ENCODE data around the gene ACTR10. TPM values are rescaled to one million over a fixed set of nuclear protein-coding genes. Genes with fewer than 3 reads are reported as not detected.

Gene ACTR10
- total and polyA plus RNA-seq, 9 of the 15 experiments (the other 6 are each of a cell fraction or from before 2014, with no cell fraction given) = 22.0 to 66.1 (median 34.1) TPM

GRCh38 chr14:58196198-58196597, 3.8 kb upstream of the ACTR10 start:
- no peak overlapping the region for H3K4me3 ChIP-seq
- H3K9ac ChIP-seq (ENCODE audit: insufficient read depth in 1 of 2, low read depth in 2 of 2, low read length in 2 of 2) = 0 out of 4 replicates have a peak overlapping the region, but pooled peaks of 1 of the 2 experiments have one; percentile 2
- no peak overlapping the region for H3K4me2 ChIP-seq (ENCODE audit: insufficient read depth, low read length)
- FAIRE-seq (no peak), ATAC-seq (no peak), DNase-seq (ENCODE audit: extremely low read depth in 1 of 4, low spot score in 3 of 4) (peak in 1 of 4 experiments; percentile 61)
- ChIA-PET CTCF (ENCODE audit: low intra/inter-chr PET ratio) (no interaction called here), POLR2A (interaction anchor here (0.6 kb wide), 1 partner anchor 21 kb away, joined by 3 read pairs; no protein-coding TSS in a partner anchor)
- H3K4me1 ChIP-seq (replicated peaks in 1 of 2; ENCODE audit: control insufficient read depth in 2 of 2, insufficient read depth in 2 of 2, low read length in 2 of 2) = peaks cover 0 to 20% of the 10 kb centered on the region in 2 experiments; a peak in 2 of 5 replicates
- no peak overlapping the region for H3K27ac ChIP-seq (ENCODE audit: extremely low read depth, low read depth, low read length)
- no TSS peak for BruUV-seq (replicated peaks)
- intact Hi-C loops (cut with micrococcal nuclease) = no loop called here
- peak overlapping the region; percentile 53 for H2AFZ ChIP-seq (ENCODE audit: low read depth, low read length)
- H4K20me1 ChIP-seq (replicated peaks; ENCODE audit: control insufficient read depth, insufficient read depth, low read length) = no peaks in the 10 kb centered on the region
- no peaks in the 10 kb centered on the region for H3K9me1 ChIP-seq (ENCODE audit: control insufficient read depth, insufficient read depth, low read length)
- in situ Hi-C loops (cut with MboI) = no loop called here
- WGBS (ENCODE audit: insufficient coverage, low coverage, missing lambda C conversion rate) = 17% methylated on average over 1 of the region's 1 CpG
- H3K27me3 ChIP-seq (ENCODE audit: control insufficient read depth in 2 of 2, insufficient read depth in 2 of 2, low read length in 2 of 2) = no peaks in the 10 kb centered on the region
- no peaks in the 10 kb centered on the region for H3K36me3 ChIP-seq (ENCODE audit: control insufficient read depth, insufficient read depth, low read length)
- peaks cover 12% of the 10 kb centered on the region for H3K79me2 ChIP-seq (ENCODE audit: control insufficient read depth, insufficient read depth, low read length)
- TF ChIP-seq NR4A1 (CRISPR knock-in tag; IDR thresholded peaks at IDR 0.05) = no peak
- TF ChIP-seq NR4A1 (tag; IDR thresholded peaks at IDR 0.05) = no peak
- peak; percentile 75 for TF ChIP-seq RFX1 (IDR thresholded peaks at IDR 0.05)
- TF ChIP-seq STAT5A (IDR thresholded peaks at IDR 0.05; ENCODE audit: borderline replicate concordance, low read length) = peak; percentile 79
- no peak for TF ChIP-seq ZBTB40 (IDR thresholded peaks at IDR 0.05)
- no peak for TF ChIP-seq ZBTB40 (CRISPR knock-in tag; IDR thresholded peaks at IDR 0.05)
- no peak for TF ChIP-seq ZNF217 (CRISPR knock-in tag; IDR thresholded peaks at IDR 0.05)
- peak; percentile 51; the same call in 1 of the 2 replicates for TF ChIP-seq FOXJ2 (tag; IDR thresholded peaks at IDR 0.05)
- peak; percentile 42 for TF ChIP-seq VEZF1 (CRISPR knock-in tag; IDR thresholded peaks at IDR 0.05)
- no peaks in the 10 kb centered on the region for H3K9me3 ChIP-seq (replicated peaks; ENCODE audit: control insufficient read depth, insufficient read depth, low read depth, low read length)
